ENCODE results near the gene PGAP1. TPM values are rescaled to one million over a fixed set of nuclear protein-coding genes. Genes with fewer than 3 reads are reported as not detected.
"Not testable (repeated sequence)": the region's sequence is repeated elsewhere in the genome, so short reads cannot be mapped to it uniquely, and the experiment has no call there.

PGAP1 gene
- total and polyA plus RNA-seq, 2 donors from 2014 or later: 1.9 to 10.1 TPM

GRCh38 chr2:196913691-196914090 lies 12.8 kb downstream of the PGAP1 start:
- intact Hi-C loops (cut with DNase I): no loop called here
- H3K9me3 ChIP-seq (ENCODE audit: control insufficient read depth in 2 of 3, insufficient read depth in 1 of 3, low read length in 3 of 3): no peaks in the 10 kb centered on the region
- no peak overlapping the region for H3K27ac ChIP-seq (ENCODE audit: low read depth in 2 of 2, low read length in 2 of 2)
- FAIRE-seq (no peak), DNase-seq (no peak)
- H3K9ac ChIP-seq (ENCODE audit: low read length in 3 of 3): no peak overlapping the region
- TF ChIP-seq, protein P1, sequence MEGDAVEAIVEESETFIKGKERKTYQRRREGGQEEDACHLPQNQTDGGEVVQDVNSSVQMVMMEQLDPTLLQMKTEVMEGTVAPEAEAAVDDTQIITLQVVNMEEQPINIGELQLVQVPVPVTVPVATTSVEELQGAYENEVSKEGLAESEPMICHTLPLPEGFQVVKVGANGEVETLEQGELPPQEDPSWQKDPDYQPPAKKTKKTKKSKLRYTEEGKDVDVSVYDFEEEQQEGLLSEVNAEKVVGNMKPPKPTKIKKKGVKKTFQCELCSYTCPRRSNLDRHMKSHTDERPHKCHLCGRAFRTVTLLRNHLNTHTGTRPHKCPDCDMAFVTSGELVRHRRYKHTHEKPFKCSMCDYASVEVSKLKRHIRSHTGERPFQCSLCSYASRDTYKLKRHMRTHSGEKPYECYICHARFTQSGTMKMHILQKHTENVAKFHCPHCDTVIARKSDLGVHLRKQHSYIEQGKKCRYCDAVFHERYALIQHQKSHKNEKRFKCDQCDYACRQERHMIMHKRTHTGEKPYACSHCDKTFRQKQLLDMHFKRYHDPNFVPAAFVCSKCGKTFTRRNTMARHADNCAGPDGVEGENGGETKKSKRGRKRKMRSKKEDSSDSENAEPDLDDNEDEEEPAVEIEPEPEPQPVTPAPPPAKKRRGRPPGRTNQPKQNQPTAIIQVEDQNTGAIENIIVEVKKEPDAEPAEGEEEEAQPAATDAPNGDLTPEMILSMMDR (IDR thresholded peaks at IDR 0.05; ENCODE audit: borderline replicate concordance, extremely low read depth, insufficient read depth): no peak
- H3K36me3 ChIP-seq (ENCODE audit: control insufficient read depth in 2 of 3, insufficient read depth in 3 of 3, low read length in 3 of 3): peaks cover 4 to 8% (median 7%) of the 10 kb centered on the region in 3 donors
- no peaks in the 10 kb centered on the region for H3K4me1 ChIP-seq (ENCODE audit: control insufficient read depth in 2 of 3, insufficient read depth in 2 of 3, low read depth in 1 of 3, low read length in 3 of 3)
- H3K4me3 ChIP-seq (ENCODE audit: low read length in 3 of 3): no peak overlapping the region
- H3K27me3 ChIP-seq (ENCODE audit: control insufficient read depth, insufficient read depth, low read length): no peaks in the 10 kb centered on the region

- intact Hi-C loops (cut with DNase I); FAIRE-seq; H3K4me3 ChIP-seq (ENCODE audit: low read length in 3 of 3); H3K36me3 ChIP-seq (ENCODE audit: control insufficient read depth in 2 of 3, insufficient read depth in 3 of 3, low read length in 3 of 3); H3K27me3 ChIP-seq (ENCODE audit: control insufficient read depth, insufficient read depth, low read length); H3K27ac ChIP-seq (ENCODE audit: low read depth in 2 of 2, low read length in 2 of 2); H3K9ac ChIP-seq (ENCODE audit: low read length in 3 of 3); H3K9me3 ChIP-seq (ENCODE audit: control insufficient read depth in 2 of 3, insufficient read depth in 1 of 3, low read length in 3 of 3); DNase-seq; H3K4me1 ChIP-seq (ENCODE audit: control insufficient read depth in 2 of 3, insufficient read depth in 2 of 3, low read depth in 1 of 3, low read length in 3 of 3): not testable (repeated sequence)
Observed at GRCh38 chr2:196905365-196905764, 21.1 kb downstream of the PGAP1 start.

DNA sequence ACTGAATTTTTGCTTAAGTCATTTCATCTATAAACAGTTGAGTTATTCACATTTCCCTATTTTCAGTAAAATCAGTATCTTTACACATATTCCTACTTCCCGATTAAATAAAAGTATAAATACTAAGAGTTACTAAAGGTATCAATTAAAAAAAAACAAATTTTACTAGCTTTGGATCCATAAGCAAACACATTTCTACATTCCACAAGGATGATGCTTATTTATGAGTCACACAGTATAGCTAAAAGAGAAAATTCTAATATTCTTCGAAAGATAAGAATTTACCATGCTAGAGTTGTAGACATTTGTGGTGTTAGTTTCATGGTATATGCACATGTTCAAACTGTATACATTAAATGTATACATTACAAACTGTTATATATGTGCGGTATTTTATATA lies 23.7 kb downstream of the PGAP1 start:
- H3K9me3 ChIP-seq (ENCODE audit: control insufficient read depth in 2 of 3, insufficient read depth in 1 of 3, low read length in 3 of 3): no peaks in the 10 kb centered on the region
- no peak overlapping the region for H3K9ac ChIP-seq (ENCODE audit: low read length in 3 of 3)
- TF ChIP-seq, protein P1 (IDR thresholded peaks at IDR 0.05; ENCODE audit: borderline replicate concordance, extremely low read depth, insufficient read depth): no peak
- no peaks in the 10 kb centered on the region for H3K4me1 ChIP-seq (ENCODE audit: control insufficient read depth in 2 of 3, insufficient read depth in 2 of 3, low read depth in 1 of 3, low read length in 3 of 3)
- no peak for FAIRE-seq
- peaks cover 0 to 3% (median 0%) of the 10 kb centered on the region in 3 donors for H3K36me3 ChIP-seq (ENCODE audit: control insufficient read depth in 2 of 3, insufficient read depth in 3 of 3, low read length in 3 of 3)
- DNase-seq: no peak
- no peak overlapping the region for H3K4me3 ChIP-seq (ENCODE audit: low read length in 3 of 3)
- no peak overlapping the region for H3K27ac ChIP-seq (ENCODE audit: low read depth in 2 of 2, low read length in 2 of 2)
- H3K27me3 ChIP-seq (ENCODE audit: control insufficient read depth, insufficient read depth, low read length): no peaks in the 10 kb centered on the region
- intact Hi-C loops (cut with DNase I): no loop called here

GRCh38 chr2:196900843-196901242 lies 25.7 kb downstream of the PGAP1 start:
- Histone ChIP-seq H3K36me3 (ENCODE audit: control insufficient read depth in 2 of 3, insufficient read depth in 3 of 3, low read length in 3 of 3) (peaks cover 0 to 5% (median 0%) of the 10 kb centered on the region in 3 donors), H3K4me1 (ENCODE audit: control insufficient read depth in 2 of 3, insufficient read depth in 2 of 3, low read depth in 1 of 3, low read length in 3 of 3) (no peaks in the 10 kb centered on the region), H3K27me3 (ENCODE audit: control insufficient read depth, insufficient read depth, low read length) (no peaks in the 10 kb centered on the region), H3K4me3 (ENCODE audit: low read length in 3 of 3) (no peak overlapping the region), H3K27ac (ENCODE audit: low read depth in 2 of 2, low read length in 2 of 2) (no peak overlapping the region), H3K9ac (ENCODE audit: low read length in 3 of 3) (no peak overlapping the region), H3K9me3 (ENCODE audit: control insufficient read depth in 2 of 3, insufficient read depth in 1 of 3, low read length in 3 of 3) (no peaks in the 10 kb centered on the region)
- intact Hi-C loops (cut with DNase I): no loop called here
- FAIRE-seq (no peak), DNase-seq (no peak)
- TF ChIP-seq, protein P1 (IDR thresholded peaks at IDR 0.05; ENCODE audit: borderline replicate concordance, extremely low read depth, insufficient read depth): no peak

All from kidney (tissue), 14 donors.